Measurements from ENCODE around the gene TMEM69.
A peak's percentile ranks its signal among the peaks of the same experiment; 100 is the strongest.
"Not testable (repeated sequence)": the region's sequence is repeated elsewhere in the genome, so short reads cannot be mapped to it uniquely, and the experiment has no call there.

Gene TMEM69

DNA sequence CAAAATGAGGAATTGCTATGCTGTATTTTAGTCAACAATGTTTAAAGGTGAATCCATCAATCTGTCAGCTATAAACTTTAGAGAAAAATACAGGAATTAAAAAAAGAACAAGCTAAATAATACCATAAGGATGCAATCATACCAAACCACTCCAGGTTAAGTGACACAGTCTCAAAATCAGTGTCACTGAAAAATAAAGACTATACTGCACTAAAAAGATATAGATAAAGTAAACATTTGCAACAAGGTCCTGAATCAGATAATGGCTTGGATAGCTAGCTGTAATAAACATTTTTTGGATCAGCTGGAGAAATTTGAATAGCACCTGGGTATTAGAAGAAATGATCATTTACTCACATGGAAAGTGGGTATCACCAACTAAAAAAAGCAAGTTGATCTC is 9.5 kb upstream of the TMEM69 start:
- no peak for DNase-seq (ENCODE audit: low spot score)

DNA sequence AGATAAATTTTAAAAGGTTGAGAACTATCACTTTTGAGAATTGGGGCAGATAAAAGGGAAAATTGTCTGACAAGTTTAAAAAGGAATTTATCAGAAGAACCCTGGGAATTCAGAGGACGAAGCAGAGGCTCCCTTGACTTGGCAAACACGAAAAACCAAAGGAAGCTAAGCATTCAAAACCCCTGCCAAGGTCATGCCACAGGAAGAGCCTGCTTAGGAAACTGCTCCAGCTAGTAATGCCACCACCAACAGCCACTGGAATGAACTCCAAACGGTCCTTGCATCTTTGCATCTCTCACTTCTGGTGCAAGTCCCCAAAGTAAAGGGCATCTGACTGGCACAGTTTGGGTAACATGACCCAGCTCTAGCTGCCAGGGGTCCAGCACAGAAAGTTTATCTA is 8.9 kb upstream of the TMEM69 start:
- DNase-seq (ENCODE audit: low spot score): peak; percentile 9

DNA sequence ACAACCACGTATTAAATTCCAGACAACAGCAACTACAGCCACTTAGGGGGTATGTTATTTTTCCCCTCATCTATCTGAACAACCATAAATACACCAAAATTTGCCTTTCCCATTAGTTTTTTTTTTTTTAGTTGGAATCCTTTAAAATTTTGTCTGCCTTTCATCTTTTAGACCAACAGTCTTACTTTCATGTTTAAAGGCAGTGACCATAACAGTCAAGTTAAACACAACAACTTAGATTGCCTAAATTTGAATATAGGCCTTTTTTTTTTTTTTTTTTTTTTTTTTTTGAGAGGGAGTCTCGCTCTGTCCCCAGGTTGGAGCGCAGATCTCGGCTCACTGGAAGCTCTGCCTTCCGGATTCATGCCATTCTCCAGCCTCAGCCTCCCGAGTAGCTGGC is 5.0 kb upstream of the TMEM69 start:
- no peak for DNase-seq (ENCODE audit: low spot score)

DNA sequence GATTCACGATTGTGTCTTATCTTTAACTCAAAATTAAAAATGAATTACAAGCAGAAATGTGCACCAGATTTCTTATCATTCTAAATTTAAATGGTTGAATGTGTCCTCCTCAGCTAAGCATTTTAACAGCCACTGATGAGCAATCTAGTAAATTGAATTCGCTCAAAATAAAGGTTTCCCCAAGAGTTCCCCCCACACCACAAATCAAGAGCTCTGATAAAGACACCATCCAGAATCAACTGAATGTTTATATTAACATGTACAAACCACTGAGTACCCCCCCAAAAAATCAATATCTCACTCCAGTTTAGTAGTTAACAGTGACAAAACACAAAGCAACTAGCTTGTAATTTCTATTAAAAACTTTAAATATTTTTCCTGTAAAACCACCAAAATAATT is 3.6 kb upstream of the TMEM69 start:
- DNase-seq (ENCODE audit: low spot score): no peak

DNA sequence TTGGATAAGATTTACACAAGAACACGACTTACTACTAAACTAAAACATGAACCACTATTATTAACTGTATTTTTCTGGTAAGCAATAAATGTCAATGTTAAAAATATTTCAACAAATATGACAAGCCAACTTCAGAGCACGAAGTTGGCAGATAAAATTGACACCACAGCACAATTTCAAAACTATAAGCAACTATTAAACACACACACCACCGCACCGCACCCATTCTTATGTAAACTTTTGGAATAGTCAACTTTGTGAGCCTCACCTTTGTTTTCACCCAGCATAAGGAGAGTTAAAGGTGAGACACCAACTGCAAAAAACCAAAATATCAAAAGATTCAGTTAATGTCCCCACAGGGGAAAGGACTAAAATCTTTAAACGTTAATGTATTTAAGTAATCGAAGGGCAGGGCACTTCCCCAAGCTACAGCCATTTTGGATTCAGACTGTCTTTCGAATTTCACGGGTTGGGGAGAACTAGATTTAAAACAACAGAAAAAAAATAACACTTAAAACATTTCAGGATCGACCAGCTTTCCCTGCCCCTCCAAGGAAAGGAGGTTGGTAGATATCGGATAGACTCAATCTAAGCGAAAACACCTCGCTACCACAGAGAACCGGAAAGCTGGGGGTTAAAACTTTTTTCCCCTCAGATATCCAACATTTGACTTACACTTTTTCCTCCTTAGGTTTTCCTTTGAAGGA is 2.5 kb upstream of the TMEM69 start:
- peak; percentile 8 for DNase-seq (ENCODE audit: low spot score)

DNA sequence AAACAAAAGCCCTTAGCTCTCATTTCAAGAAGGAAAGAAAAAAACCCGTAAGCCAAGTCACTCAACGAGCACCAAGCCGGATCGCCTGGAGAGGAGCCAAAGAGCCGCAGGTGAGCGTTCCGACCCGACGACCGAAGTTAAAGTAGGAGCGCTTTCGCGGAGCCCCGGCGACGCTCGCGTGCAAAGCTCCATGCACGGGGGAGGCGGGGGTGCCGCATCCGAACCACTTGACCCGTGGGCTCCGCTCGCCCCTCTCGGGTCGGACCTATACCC is 2.0 kb upstream of the TMEM69 start:
- no peak for DNase-seq (ENCODE audit: low spot score)

DNA sequence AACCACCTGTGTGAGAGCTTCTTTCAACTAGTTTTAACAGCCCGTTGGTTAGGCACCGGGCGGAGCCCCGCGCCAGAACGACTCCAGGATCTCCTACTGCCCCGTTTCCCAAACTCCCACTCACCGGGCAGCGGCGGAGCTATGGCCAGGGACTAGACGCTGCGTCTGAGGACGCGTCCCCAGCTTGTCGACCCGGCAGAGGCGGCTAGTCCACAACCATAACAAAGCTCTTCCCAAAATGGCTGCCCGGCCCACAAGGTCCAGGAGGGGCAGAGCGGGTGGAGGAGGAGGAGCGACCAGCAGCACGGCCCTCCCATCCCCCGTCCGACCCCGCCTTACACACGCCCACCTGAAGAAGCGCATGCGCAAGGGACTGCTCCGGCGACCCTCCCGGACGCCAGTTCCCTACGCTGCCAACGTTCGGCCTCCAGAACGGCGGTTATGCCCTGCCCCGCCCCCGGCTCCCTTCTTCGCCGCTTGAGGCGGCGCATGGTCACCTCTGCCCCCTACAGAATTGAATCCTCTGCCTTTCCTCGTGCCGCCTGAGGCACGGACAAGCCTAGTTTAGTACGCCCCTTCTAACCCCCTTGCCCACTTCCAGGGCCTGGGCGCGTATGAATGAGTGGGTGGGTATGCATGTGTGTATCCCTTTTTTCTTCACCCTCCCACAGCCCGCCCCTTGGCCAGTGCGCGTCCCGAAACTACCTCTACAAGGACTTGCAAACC is 1.5 kb upstream of the TMEM69 start, which contains the start of gene GPBP1L1:
TSS of gene GPBP1L1 (minus strand) at position 246 of the 726 bp plus-strand sequence. CDS start 27,446 bp downstream, outside the sequence.
- peak; percentile 99 for DNase-seq (ENCODE audit: low spot score)

DNA sequence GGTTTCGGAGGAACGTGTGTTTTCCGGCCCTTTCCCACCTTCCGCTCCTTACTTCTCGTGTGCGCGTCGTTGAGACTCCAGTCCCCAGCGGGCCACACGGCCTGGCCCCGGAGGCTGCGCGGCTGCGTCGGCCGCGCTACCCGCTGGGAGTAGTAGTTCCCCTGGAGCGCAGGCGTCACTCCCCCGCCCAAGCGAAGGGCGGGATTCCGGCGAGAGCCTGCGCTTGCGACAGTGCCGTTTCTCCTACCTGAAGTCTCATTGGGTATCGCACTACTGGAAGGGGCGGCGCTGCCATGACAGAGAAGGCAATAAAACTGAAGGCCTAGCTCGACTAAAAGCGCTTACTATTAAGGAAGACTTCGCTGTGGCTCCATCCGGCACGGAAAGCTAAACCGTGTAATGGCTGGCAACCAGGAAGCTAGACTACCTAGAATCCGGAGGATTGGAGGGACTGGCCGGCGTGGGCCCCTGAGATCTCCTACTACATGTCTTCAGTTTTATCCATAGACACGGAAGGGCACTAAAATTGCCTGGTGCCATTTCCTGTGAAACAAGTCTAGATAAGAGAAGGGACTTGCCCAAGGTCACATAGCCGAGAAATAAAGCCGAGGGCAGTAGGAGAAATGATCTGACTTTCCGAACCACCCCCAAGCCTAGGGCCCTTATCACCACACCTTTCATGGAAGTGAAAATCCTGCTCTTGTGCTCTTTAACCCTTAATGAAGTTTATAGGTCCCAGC is 797 bp upstream of the TMEM69 start:
- DNase-seq (ENCODE audit: low spot score): peak; percentile 99

DNA sequence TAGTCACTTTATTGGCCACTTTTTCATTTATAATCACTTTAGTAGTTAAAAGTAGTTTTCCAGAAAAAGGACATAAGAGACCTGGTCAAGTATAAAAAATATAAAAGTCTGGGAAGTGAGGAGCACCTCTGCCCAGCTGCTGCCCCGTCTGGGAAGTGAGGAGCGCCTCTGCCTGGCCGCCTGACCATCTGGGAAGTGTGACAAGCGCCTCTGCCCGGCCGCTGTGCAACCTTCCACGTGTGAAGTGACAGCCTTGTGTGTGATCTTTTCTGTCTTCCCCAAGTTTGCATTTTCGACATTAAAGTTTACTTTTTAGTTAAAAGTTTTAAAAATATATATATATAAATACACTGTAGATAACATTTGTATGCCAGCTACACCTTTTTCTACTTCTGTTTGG is 5.8 kb downstream of the TMEM69 start:
- not testable (repeated sequence) for DNase-seq (ENCODE audit: low spot score)

DNA sequence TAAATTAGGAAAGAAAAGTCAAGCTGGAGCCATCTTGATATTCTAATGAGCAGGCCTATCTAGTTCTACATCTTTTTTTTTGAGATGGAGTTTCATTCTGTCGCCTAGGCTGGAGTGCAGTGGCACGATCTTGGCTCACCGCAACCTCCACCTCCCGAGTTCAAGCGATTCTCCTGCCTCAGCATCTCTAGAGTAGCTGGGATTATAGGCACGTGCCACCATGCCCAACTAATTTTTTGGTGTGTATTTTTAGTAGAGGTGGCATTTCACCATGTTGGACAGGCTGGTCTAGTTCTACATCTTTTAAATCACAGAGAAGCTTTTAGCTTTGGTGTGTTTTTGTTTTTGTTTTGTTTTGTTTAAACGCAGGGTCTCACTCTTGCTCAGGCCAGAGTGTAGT is 6.8 kb downstream of the TMEM69 start:
- no peak for DNase-seq (ENCODE audit: low spot score)

DNA sequence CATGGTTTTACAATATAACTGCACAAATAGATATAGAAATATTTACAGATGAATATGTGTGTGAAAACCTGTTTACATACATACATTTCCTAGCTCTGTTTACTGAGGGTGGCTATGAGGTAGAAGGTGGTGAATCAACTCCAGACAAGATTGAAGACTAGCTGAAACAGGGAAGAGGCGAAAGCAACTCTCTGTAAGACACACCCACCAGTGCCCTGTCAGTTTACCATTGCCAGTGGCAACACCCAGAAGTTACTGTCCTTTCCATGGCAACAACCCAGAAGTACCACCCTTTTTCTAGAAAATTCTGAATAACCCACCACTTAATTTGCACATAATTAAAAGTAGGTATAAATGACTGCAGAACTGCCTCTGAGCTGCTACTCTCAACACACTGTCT is 16.7 kb downstream of the TMEM69 start:
- no peak for DNase-seq (ENCODE audit: low spot score)

DNA sequence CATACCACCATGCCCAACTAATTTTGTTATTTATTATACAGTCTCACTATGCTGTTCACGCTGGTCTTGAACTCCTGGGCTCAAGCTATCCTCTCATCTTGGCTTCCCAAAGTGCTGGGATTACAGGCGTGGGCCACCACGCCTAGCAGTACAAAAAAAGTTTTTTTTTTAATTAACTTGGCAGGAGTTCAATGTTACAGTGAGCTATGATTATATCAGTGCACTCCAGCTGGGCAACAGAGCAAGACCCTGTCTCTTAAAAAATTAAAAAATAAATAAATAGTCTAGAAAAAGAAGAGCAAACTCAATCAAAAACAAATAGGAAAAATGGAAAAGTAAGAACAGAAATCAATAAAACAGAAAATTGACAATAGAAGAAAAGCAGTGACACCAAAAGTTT is 25.7 kb downstream of the TMEM69 start:
- no peak for DNase-seq (ENCODE audit: low spot score)

DNA sequence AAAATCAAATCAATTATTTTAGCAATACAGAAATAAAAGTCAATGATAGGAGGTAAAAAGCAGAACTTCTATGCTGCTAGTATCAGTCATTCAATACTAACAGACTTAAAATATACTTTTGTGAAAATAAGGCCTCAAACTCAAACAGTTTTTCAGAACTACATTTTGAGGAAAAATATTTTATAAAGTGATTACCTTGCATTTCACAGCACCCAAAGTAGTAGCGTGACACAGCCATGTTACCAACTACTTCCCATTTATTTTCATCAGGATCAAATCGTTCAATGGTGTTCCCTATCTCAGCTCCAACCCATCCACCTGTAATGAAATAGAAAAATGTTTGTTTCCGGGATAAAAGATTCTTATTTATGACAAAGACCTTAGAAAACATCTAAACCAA is 28.7 kb downstream of the TMEM69 start:
- no peak for DNase-seq (ENCODE audit: low spot score)

DNA sequence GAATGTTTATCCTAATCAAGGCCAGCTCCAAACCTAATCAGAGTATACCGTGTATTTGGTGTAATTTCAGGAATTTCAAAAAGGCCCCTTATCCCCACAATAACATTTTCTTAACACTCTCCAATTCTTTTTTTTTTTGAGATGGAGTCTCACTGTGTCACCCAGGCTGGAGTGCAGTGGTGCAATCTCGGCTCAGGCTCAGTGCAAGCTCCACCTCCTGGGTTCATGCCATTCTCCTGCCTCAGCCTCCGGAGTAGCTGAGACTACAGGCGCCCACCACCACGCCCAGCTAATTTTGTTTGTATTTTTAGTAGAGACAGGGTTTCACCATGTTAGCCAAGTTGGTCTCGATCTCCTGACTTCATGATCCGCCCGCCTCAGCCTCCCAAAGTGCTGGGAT is 29.4 kb downstream of the TMEM69 start:
- DNase-seq (ENCODE audit: low spot score): not testable (repeated sequence)

DNA sequence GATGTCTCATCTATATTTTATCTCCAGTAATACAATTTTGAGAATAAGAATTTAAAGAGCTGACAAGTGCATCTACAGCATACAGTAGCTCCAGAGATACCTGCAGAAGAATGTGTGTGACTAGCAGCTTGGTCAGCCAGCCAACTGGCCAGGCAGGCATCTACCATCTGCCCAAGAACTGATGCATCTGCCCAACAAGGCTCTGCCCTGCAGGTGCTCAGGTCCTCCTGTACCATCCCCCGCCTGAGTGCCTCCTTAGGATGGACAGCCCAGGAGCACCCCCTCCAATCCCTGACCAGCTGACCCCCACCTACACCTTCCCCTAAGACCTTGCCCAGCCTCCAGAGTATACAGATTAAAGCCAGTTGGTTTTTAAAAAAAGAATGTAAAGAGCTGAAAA is 30.3 kb downstream of the TMEM69 start:
- no peak for DNase-seq (ENCODE audit: low spot score)

DNA sequence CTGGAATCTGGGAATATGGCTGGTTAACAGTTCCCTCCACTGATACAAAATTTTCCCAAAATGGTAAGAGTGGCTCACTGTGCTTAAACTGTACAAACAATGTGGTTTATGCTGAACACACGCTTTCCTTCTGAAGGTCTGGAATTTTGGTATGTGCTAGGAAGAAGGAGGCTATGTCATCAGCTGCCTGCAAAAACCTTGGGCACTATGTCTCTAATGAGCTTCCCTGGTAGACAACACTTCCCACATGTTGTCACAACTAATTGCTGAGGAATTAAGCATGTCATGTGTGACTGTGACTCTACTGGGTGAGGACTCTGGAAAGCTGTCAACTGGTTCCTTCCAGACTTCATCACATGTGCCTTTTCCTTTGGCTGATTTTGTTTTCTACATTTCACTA is 33.2 kb downstream of the TMEM69 start:
- no peak for DNase-seq (ENCODE audit: low spot score)

DNA sequence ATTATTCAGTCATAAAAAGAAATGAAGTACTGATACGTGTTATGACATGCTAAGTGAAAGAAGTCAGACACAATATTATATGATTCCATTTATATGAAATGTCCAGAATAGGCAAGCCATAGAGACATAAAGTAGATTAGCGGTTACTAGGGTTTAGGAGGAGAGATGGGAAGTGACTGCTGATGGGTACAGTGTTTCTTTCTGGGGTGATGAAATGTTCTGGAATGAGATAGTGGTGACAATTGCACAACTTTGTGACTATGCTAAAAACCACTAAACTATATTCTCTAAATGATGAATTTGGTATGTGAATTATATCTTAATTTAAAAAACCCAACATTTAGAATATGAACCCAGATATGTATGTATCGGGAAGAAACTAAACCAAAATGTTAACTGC is 34.8 kb downstream of the TMEM69 start:
- DNase-seq (ENCODE audit: low spot score): no peak

DNA sequence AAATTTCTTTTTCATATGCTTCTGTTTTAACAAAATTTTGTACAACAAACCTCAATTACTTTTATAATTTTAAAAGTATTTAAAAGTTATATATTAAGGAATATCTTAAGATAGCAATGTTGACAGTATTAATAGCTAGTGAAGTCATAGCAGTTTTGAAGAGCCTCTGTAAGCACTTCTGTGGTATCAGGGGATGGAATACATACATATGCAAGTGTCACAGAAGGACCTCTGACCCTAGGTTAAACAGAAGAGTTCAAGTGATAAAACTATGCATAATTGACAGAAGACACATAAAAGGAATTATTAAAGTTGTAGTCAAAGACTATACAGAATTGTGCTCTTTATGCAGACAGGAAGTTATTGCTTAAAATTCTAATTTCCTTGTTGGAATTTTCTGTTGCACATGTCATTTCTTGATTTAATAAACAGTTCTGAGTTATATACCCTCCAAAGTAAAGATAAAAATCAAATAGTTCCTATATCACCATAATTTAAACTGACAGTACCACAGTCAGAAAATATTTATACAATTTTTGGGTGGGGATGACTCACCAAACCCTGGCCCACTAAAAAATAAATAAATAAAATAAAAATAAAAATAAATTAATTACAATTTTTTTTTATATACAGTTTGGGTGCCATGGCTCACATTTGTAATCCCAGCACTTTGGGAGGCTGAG is 35.4 kb downstream of the TMEM69 start:
- DNase-seq (ENCODE audit: low spot score): no peak

DNA sequence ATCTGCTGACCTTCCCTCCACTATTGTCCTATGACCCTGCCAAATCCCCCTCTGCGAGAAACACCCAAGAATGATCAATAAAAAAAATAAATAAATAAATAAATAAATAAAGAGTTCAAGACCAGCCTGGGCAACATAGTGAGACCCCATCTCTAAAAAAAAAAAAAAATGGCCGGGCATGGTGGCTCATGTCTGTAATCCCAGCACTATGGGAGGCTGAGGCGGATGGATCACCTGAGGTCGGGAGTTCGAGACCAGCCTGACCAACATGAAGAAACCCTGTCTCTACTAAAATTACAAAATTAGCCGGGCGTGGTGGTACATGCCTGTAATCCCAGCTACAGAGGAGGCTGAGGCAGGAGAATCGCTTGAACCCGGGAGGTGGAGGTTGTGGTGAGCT is 38.0 kb downstream of the TMEM69 start:
- DNase-seq (ENCODE audit: low spot score): not testable (repeated sequence)

DNA sequence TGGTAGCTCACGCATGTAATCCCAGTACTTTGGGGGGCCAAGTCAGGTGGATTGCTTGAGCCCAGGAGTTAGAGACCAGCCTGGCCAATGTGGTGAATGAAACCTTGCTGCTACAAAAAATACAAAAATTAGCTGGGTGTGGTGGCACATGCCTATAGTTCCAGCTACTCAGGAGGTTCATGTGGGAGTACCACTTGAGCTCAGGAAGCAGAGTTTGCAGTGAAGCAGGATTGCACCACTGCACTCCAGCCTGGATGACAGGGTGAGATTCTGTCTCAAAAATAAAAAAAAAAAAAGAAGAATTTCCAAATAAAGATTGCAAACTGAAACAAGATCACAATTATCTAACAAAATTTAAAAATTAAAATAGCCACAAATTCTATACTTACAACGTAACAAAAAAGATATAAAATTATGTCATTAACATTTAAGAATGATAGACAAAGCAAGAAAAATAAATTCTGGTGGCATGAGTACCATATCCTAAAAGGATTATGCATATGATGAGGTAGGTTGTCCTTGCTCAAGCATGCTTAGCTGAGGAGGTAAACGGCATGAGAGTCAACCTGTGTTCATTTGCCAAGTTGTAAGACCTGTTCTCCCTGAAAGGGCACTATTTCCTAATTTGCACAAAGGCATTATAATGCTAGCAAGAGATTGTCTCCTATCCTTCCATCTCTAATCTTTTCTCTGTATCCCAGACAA is 42.2 kb downstream of the TMEM69 start:
- DNase-seq (ENCODE audit: low spot score): no peak

DNA sequence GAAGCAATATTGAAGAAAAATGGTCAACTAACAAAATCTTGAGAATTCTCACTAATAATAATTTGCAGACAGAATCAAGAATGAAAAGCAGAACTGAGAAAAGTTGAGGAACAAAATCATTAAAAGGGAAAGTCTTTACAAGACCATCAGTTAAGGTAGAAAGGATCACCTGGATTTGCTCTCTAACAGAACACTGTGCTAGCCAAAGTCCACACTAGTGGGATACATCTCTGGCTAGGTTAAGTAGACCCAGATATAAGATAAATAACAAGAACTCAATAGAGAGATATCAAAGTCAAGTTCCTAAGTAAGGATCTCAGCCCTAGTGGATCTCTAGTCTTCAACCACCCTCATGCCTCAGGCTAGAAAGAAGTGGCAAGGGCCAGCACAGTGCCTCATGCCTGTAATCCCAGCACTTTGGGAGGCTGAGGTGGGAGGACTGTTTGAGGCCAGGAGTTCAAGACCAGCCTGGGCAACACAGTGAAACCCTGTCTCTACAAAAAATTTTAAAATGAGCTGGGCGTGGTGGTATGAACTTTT is 42.9 kb downstream of the TMEM69 start:
- no peak for DNase-seq (ENCODE audit: low spot score)

DNA sequence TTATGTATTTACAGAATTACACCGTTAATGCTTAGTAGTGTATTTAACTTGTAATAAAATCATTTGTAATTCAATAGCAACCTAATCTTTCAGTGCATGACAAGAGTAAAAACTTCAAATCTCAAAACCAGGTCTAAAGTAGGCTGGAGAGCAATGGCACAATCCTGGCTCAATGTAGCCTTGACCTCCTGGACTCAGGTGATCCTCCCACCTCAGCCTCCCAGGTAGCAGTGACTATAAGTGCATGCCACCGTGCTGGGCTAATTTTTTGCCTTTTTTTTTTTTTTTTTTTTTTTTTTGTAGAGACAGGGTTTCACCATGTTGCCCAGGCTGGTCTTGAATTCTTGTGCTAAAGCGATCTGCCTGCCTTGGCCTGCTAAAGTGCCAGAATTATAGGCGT is 51.2 kb downstream of the TMEM69 start:
- no peak for DNase-seq (ENCODE audit: low spot score)
